Uterus (tissue), 4 donors: Measurements from ENCODE around the gene C17orf50. TPM values are rescaled to one million over a fixed set of nuclear protein-coding genes. Genes with fewer than 3 reads are reported as not detected.

Source experiments
- DNase-seq, 2 donors: peaks; one replicate each; pipeline ENCODE4 v3.0.0-alpha.2; 2019 to 2020
- H3K27ac ChIP-seq, 2 donors: fragments of 200-600 bp; sonication (generic); 1 replicate in 1 of 2; 2 replicates in 1 of 2; pipeline ENCODE4 v1.5.1; 2016 to 2018
- H3K27me3 ChIP-seq, 2 donors: fragments of 200-600 bp; sonication (generic); one replicate each; pipeline ENCODE4 v1.5.1; 2018 to 2019; ENCODE audit warnings: control low read depth in 1 of 2
- H3K36me3 ChIP-seq, 2 donors: fragments of 200-600 bp; sonication (generic); one replicate each; pipeline ENCODE4 v1.5.1; 2019; ENCODE audit warnings: control low read depth in 1 of 2
- H3K4me1 ChIP-seq, 2 donors: fragments of 200-600 bp; sonication (generic); one replicate each; pipeline ENCODE4 v1.5.1; 2018 to 2019; ENCODE audit warnings: control low read depth in 1 of 2
- H3K4me3 ChIP-seq, 2 donors: fragments of 200-600 bp; sonication (generic); 1 replicate in 1 of 2; 2 replicates in 1 of 2; pipeline ENCODE4 v1.5.1; 2018 to 2019; ENCODE audit warnings: mild to moderate bottlenecking in 1 of 2
- H3K9me3 ChIP-seq, 2 donors: fragments of 200-600 bp; sonication (generic); one replicate each; pipeline ENCODE4 v1.5.1; 2019; ENCODE audit warnings: control low read depth in 1 of 2
- CTCF ChIP-seq, 4 experiments: fragments of 200-600 bp in 2 of 4; fragments of 450-650 bp in 2 of 4; sonication (generic) in 2 of 4; IDR thresholded peaks; one replicate each; pipeline ENCODE4 v1.5.1; 2016 to 2019; ENCODE audit warnings: antibody characterized with exemption in 4 of 4, mild to moderate bottlenecking in 2 of 4, moderate library complexity in 1 of 4
- POLR2A ChIP-seq, 2 donors: fragments of 450-650 bp; IDR thresholded peaks; one replicate each; pipeline ENCODE4 v1.6.1; 2016; ENCODE audit warnings: antibody characterized with exemption in 2 of 2, mild to moderate bottlenecking in 1 of 2, moderate library complexity in 1 of 2
- intact Hi-C: fragments of 100-400 bp; cut with DNase I; formaldehyde crosslinking; loops from one replicate; pipeline ENCODE4 v1.15.1; 2023; ENCODE audit warnings: low total_unique reads
- total RNA-seq, 4 donors: library from RNA; depleted of rRNA in 3 of 4; stranded (reverse); fragments of >200 nt in 3 of 4; gene quantifications; one replicate each; pipeline versions ENCODE4 v1.1.0 to v1.2.4, GENCODE V29; 2014 to 2023
- donor health status: DM: yes; HTN: yes; CAD: no.

The C17orf50 gene
- total RNA-seq, 4 donors from 2014 or later, result not detected

- DNase-seq, result no peak
- Histone ChIP-seq H3K27me3 (no peaks in the 10 kb centered on the region), H3K4me3 (no peak overlapping the region), H3K36me3 (no peaks in the 10 kb centered on the region), H3K9me3 (no peaks in the 10 kb centered on the region), H3K4me1 (no peaks in the 10 kb centered on the region), H3K27ac (peak overlapping the region in 1 of 2 donors; percentile 16)
- intact Hi-C loops, result no loop called here
- TF ChIP-seq CTCF (IDR thresholded peaks at IDR 0.05) (no peak), POLR2A (IDR thresholded peaks at IDR 0.05) (no peak)
These were observed 43.7 kb upstream of the C17orf50 start for GRCh38 chr17:35716897-35717465.

GRCh38 chr17:35717475-35717874 is 43.2 kb upstream of the C17orf50 start:
- Histone ChIP-seq H3K4me3 (no peak overlapping the region), H3K27ac (peak overlapping the region in 1 of 2 donors; percentile 12), H3K9me3 (no peaks in the 10 kb centered on the region), H3K27me3 (no peaks in the 10 kb centered on the region), H3K4me1 (no peaks in the 10 kb centered on the region), H3K36me3 (no peaks in the 10 kb centered on the region)
- intact Hi-C loops, result no loop called here
- TF ChIP-seq CTCF (IDR thresholded peaks at IDR 0.05) (no peak), POLR2A (IDR thresholded peaks at IDR 0.05) (no peak)
- no peak for DNase-seq

- intact Hi-C loops, result no loop called here
- no peaks in the 10 kb centered on the region for H3K4me1 ChIP-seq
- H3K9me3 ChIP-seq, result no peaks in the 10 kb centered on the region
- no peaks in the 10 kb centered on the region for H3K27me3 ChIP-seq
- H3K36me3 ChIP-seq, result no peaks in the 10 kb centered on the region
- no peak overlapping the region for H3K4me3 ChIP-seq
- no peak overlapping the region for H3K27ac ChIP-seq
- DNase-seq, result no peak
- no peak for TF ChIP-seq CTCF (IDR thresholded peaks at IDR 0.05)
- no peak for TF ChIP-seq POLR2A (IDR thresholded peaks at IDR 0.05)
These were observed 37.0 kb upstream of the C17orf50 start for GRCh38 chr17:35723735-35724134.

- intact Hi-C loops, result no loop called here
- DNase-seq, result no peak
- TF ChIP-seq POLR2A (IDR thresholded peaks at IDR 0.05), result no peak
- TF ChIP-seq CTCF (IDR thresholded peaks at IDR 0.05), result no peak
- Histone ChIP-seq H3K27me3 (no peaks in the 10 kb centered on the region), H3K27ac (no peak overlapping the region), H3K4me1 (no peaks in the 10 kb centered on the region), H3K9me3 (no peaks in the 10 kb centered on the region), H3K4me3 (no peak overlapping the region), H3K36me3 (no peaks in the 10 kb centered on the region)
These were observed 35.6 kb upstream of the C17orf50 start for GRCh38 chr17:35725058-35725457.

- H3K27ac ChIP-seq, result no peak overlapping the region
- intact Hi-C loops, result no loop called here
These were observed 34.9 kb upstream of the C17orf50 start for GRCh38 chr17:35725802-35726126.

More at GRCh38 chr17:35725802-35726126, 34.9 kb upstream of the C17orf50 start:
- Histone ChIP-seq H3K9me3 (no peaks in the 10 kb centered on the region), H3K4me1 (peaks cover 0 to 2% of the 10 kb centered on the region in 2 donors), H3K4me3 (no peak overlapping the region), H3K27me3 (no peaks in the 10 kb centered on the region), H3K36me3 (no peaks in the 10 kb centered on the region)
- TF ChIP-seq POLR2A (IDR thresholded peaks at IDR 0.05) (no peak), CTCF (IDR thresholded peaks at IDR 0.05) (no peak)
- no peak for DNase-seq
